NCI-H2029 (cell line): ENCODE results near the gene HINT2.

Source experiments
- DNase-seq: peaks from one replicate; lab custom pipeline; 2025; lab: John Stamatoyannopoulos, UW

The HINT2 gene

DNA sequence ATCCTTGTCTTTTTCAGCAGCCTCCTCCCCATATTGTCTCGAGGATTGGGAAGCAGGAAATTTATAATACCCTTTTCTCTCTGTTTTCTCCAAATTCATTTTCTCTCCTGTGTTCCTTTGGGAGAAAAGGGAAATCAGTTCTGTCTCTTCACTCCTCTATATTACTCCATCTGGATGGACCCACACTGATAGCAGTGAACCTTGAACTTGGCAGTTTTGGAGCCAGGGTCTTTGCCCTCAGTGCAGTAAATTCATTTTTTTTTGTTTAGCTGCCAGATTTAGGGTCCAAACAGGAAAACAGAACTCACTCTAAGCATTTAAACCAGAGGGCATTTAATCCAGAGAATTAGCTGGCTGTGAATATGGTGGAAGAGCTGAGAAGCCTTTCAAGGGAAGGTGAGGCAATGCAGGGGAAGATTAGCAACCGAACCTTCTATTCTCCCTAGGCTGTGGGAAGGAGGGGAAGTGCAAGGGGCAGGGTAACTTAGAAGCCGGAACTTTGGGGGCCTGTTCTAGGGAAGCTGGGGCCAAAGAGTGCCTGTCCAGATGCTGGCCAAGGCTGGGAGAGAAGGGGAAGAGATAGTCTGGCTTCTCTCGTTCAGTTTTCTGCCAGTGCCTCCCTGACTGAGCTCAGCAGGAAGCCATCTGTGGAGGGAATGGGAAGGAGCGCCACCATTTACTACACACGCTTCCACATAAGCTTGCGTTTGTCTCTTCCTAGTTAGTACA, 39.8 kb downstream of the HINT2 start:
- no peak for DNase-seq

- DNase-seq: peak; percentile 10
Observed at GRCh38 chr9:35771943-35772342, 42.9 kb downstream of the HINT2 start.

GRCh38 chr9:35771534-35771933, 43.3 kb downstream of the HINT2 start:
- DNase-seq: peak; percentile 83

DNA sequence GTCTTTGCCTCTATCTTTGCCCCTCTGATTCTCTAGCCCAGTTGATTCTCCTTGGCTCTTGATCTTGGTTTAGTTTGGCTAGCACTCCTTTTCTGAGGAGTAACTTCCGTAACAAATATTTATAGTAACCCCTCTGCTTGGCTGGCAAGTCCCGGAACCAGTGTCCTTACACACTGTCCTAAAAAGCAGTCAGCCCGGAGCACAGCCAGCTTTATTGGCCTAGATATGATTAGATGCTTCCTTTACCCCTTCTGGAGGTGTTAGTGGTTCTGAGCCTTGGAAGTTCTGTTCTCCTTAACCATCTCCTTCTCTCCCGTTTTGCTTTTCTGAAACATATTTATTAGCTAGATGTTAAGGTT, 43.8 kb downstream of the HINT2 start:
- peak; percentile 31 for DNase-seq

- DNase-seq: no peak
Observed at GRCh38 chr9:35769763-35770162, 45.1 kb downstream of the HINT2 start.

DNA sequence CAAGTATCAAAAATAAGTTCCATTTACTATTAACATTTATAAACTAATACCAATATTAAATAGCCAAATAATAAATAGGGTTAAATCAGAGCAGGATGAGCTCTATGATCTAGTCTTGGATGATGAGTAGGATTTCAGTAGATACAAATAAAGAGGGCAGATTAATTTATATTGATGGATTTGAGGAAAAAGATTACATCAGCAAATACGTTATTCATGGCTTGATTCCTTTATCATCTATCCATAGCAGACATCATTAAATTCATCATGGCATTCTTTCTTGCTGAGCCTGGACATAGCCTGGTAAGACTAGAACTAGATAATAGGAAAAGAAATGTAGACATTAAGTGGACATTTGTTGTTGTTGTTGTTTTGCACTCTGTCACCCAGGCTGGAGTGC, 47.4 kb downstream of the HINT2 start:
- DNase-seq: no peak

DNA sequence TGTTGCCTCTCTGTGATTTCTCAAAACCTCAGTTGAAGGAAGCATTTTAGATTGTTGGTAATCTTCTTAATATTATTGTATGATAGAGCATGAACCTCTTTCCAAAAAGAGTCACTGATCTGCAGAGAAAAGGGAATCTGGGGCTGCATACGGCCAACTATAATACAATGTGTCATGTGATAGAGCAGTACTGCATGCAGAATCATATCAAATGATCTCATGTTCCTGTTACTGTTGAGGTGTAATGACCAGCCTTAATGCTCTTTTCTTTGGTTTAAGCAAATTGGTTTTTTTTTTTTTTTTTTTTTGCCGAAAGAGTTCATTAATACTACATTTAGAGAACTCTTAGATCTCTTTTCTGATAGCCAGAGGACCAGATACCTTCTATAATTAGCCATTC, 47.8 kb downstream of the HINT2 start:
- DNase-seq: no peak

- no peak for DNase-seq
Observed at GRCh38 chr9:35763803-35764202, 51.0 kb downstream of the HINT2 start.

DNA sequence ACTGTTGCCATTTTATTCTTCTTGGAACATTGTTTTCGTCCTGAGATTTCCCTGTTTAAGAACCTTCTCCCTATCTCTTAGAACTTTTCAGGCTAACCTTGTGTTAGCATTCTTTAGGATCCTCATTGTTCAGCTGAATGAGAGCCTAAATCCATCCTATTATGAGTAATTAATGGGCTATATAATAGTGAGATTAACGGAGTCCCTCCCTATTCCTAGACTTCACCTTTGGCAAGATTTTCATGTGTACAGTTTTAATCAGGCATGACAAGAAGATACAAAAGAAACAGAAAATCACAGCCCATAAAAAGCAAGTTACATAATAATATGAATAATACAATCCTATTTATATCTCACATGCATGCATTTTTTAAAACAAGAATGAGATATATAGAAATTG, 51.7 kb downstream of the HINT2 start:
- no peak for DNase-seq
